GM12878 (cell line): ENCODE data around the gene FARSB. TPM values are rescaled to one million over a fixed set of nuclear protein-coding genes. Genes with fewer than 3 reads are reported as not detected.

ENCODE experiments used
- ATAC-seq: fragments of 200-7000 bp; cut with Tn5 transposase; 3 replicates; pipeline ENCODE4 v1.9.1; 2020; ENCODE audit warnings: mild to moderate bottlenecking, moderate library complexity
- BruUV-seq: library from RNA; stranded (reverse); fragments of 400-500 nt; replicated peaks from 2 replicates; lab custom pipeline; 2021; lab: Mats Ljungman, UMichigan
- CTCF ChIA-PET: fragments of 300-600 bp; sonication (Branson Sonifier 250); formaldehyde crosslinking; extraction: SDS; loops from one replicate; lab custom pipeline; 2021; ENCODE audit warnings: inconsistent platforms; lab: Yijun Ruan, JAX
- POLR2A ChIA-PET: fragments of 350-600 bp; formaldehyde crosslinking; extraction: SDS; loops from one replicate; lab custom pipeline; 2021; ENCODE audit warnings: inconsistent platforms; lab: Charles Lee
- RAD21 ChIA-PET: fragments of 300-600 bp; sonication (Branson Sonifier 250); formaldehyde crosslinking; loops from one replicate; lab custom pipeline; 2023; ENCODE audit warnings: antibody characterized with exemption; ENCODE audit not compliant: unreplicated experiment; lab: Charles Lee
- SMC1A ChIA-PET: fragments of 300-600 bp; sonication (Branson Sonifier 250); formaldehyde crosslinking; loops from one replicate; lab custom pipeline; 2023; ENCODE audit not compliant: unreplicated experiment, uncharacterized antibody; lab: Charles Lee
- DNase-seq: peaks from one replicate; pipeline ENCODE4 v3.0.0-alpha.2; 2011; ENCODE audit warnings: low read depth, low spot score
- FAIRE-seq: peaks from 3 replicates; lab custom pipeline; 2011; peaks lifted over from hg19 to GRCh38; lab: Jason Lieb, UNC
- H2AFZ ChIP-seq: 2 replicates; pipeline ENCODE4 v1.6.0; 2011; ENCODE audit warnings: low read depth, low read length, control low read depth; ENCODE audit not compliant: control insufficient read depth
- H3K27ac ChIP-seq: 2 replicates; pipeline ENCODE4 v1.5.1; 2011; ENCODE audit warnings: control low read depth; ENCODE audit not compliant: control insufficient read depth, insufficient read depth
- H3K27me3 ChIP-seq, 2 experiments: replicated peaks in 1 of 2; 2 replicates each; pipeline versions ENCODE4 v1.6.0 to v1.6.1; 2011; ENCODE audit warnings: low read length in 1 of 2; ENCODE audit not compliant: control insufficient read depth in 2 of 2, insufficient read depth in 2 of 2
- H3K36me3 ChIP-seq, 2 experiments: 2 replicates each; pipeline ENCODE4 v1.5.1; 2011; ENCODE audit warnings: low read length in 1 of 2; ENCODE audit not compliant: control insufficient read depth in 2 of 2, insufficient read depth in 2 of 2
- H3K4me1 ChIP-seq: 2 replicates; pipeline ENCODE4 v1.6.1; 2011; ENCODE audit warnings: mild to moderate bottlenecking, low read length, moderate library complexity, mixed read lengths; ENCODE audit not compliant: control insufficient read depth, insufficient read depth
- H3K4me2 ChIP-seq: 2 replicates; pipeline ENCODE4 v1.6.0; 2011; ENCODE audit warnings: control low read depth; ENCODE audit not compliant: control insufficient read depth, insufficient read depth
- H3K4me3 ChIP-seq: fragments of 200-600 bp; sonication (generic); 2 replicates; pipeline ENCODE4 v1.5.1; 2016
- H3K79me2 ChIP-seq: 2 replicates; pipeline ENCODE4 v1.6.0; 2011; ENCODE audit warnings: low read length; ENCODE audit not compliant: control insufficient read depth, insufficient read depth
- H3K9ac ChIP-seq: 2 replicates; pipeline ENCODE4 v1.8.0; 2011; ENCODE audit warnings: low read length, control low read depth, mixed read lengths; ENCODE audit not compliant: control insufficient read depth, insufficient read depth
- H3K9me3 ChIP-seq: replicated peaks from 3 replicates; pipeline ENCODE4 v1.5.1; 2011; ENCODE audit warnings: mild to moderate bottlenecking, low read length; ENCODE audit not compliant: control insufficient read depth, insufficient read depth
- H4K20me1 ChIP-seq: 2 replicates; pipeline ENCODE4 v1.6.0; 2011; ENCODE audit not compliant: control insufficient read depth, insufficient read depth
- IKZF1 ChIP-seq: fragments of 450-650 bp; conservative IDR thresholded peaks from 2 replicates; pipeline ENCODE4 v1.6.1; 2017; ENCODE audit warnings: antibody characterized with exemption, mild to moderate bottlenecking
- IKZF2 ChIP-seq, 2 experiments: fragments of 450-650 bp; IDR thresholded peaks; 2 replicates each; pipeline ENCODE4 v1.6.1; 2017; ENCODE audit warnings: mild to moderate bottlenecking in 2 of 2, moderate library complexity in 2 of 2
- MYC ChIP-seq: IDR thresholded peaks from 2 replicates; pipeline ENCODE4 v1.6.1; 2011; ENCODE audit warnings: mild to moderate bottlenecking, low read length, moderate library complexity, inconsistent platforms; ENCODE audit not compliant: insufficient read depth, insufficient replicate concordance, insufficient read length, severe bottlenecking
- NFIC ChIP-seq: IDR thresholded peaks from 2 replicates; pipeline ENCODE4 v1.6.1; 2012; ENCODE audit warnings: low read depth, mild to moderate bottlenecking, inconsistent platforms, low read length, moderate library complexity
- NFXL1 ChIP-seq: fragments of 450-650 bp; IDR thresholded peaks from 2 replicates; pipeline ENCODE4 v1.6.1; 2017; ENCODE audit warnings: antibody characterized with exemption, mild to moderate bottlenecking, borderline replicate concordance
- NFYA ChIP-seq: IDR thresholded peaks from 2 replicates; pipeline ENCODE4 v1.6.1; 2011; ENCODE audit warnings: low read depth, mild to moderate bottlenecking, low read length, improper control_type of control experiment, borderline replicate concordance
- RELA ChIP-seq: fragments of 450-650 bp; IDR thresholded peaks from 2 replicates; pipeline ENCODE4 v1.8.0; 2014; ENCODE audit warnings: borderline replicate concordance; ENCODE audit not compliant: partially characterized antibody
- STAT1 ChIP-seq: fragments of 450-650 bp; conservative IDR thresholded peaks from 2 replicates; pipeline ENCODE4 v1.6.1; 2014; ENCODE audit warnings: antibody characterized with exemption, mild to moderate bottlenecking
- WGBS: methylation state at CpG from one replicate; pipeline ENCODE4 v1.1.6; 2016; ENCODE audit warnings: low lambda C conversion rate; ENCODE audit not compliant: insufficient replicate concordance, insufficient coverage; ENCODE audit errors: missing lambda C conversion rate; 5-methylcytosine and 5-hydroxymethylcytosine counted together
- in situ Hi-C: fragments of 300-500 bp; cut with MboI; formaldehyde crosslinking; loops from 9 replicates; pipeline ENCODE4 v1.14.3; 2018; ENCODE audit warnings: mixed read lengths
- intact Hi-C: fragments of 100-400 bp; cut with micrococcal nuclease; formaldehyde crosslinking; loops from one replicate; pipeline ENCODE4 v1.14.2; 2022; ENCODE audit not compliant: unreplicated experiment
- polyA plus RNA-seq, 11 experiments: library from polyadenylated mRNA; depleted of rRNA in 4 of 11; unstranded in 6 of 11; stranded (reverse) in 5 of 11; fragments of >200 nt; fragmentation: Nextera tagmentation in 4 of 11; fragmentation: Illumina TruSeq in 1 of 11; extraction: Ambion mirVana in 4 of 11; extraction: Trizol in 1 of 11; gene quantifications; 1 replicate in 1 of 11; 2 replicates in 10 of 11; pipeline versions ENCODE4 v1.2.1 to v1.2.3, GENCODE V29; 2011 to 2016; ENCODE audit warnings: inconsistent platforms in 2 of 11, missing spikeins in 2 of 11, low read depth in 1 of 11
- total RNA-seq, 4 experiments: library from RNA; depleted of rRNA in 3 of 4; stranded (reverse); fragments of >200 nt in 3 of 4; fragmentation: Illumina TruSeq in 1 of 4; extraction: Trizol in 1 of 4; gene quantifications; 2 replicates each; pipeline versions ENCODE4 v1.2.1 to v1.2.3, GENCODE V29; 2013 to 2021
- TF ChIP-seq, protein P1 (sequence below): fragments of 450-650 bp; IDR thresholded peaks from 2 replicates; pipeline ENCODE4 v1.6.1; 2017; ENCODE audit warnings: antibody characterized with exemption, mild to moderate bottlenecking, moderate library complexity

FARSB gene
- total and polyA plus RNA-seq, 10 of the 15 experiments (the other 5 are each of a cell fraction or from before 2014, with no cell fraction given): 32.4 to 127 (median 73.8) TPM

DNA sequence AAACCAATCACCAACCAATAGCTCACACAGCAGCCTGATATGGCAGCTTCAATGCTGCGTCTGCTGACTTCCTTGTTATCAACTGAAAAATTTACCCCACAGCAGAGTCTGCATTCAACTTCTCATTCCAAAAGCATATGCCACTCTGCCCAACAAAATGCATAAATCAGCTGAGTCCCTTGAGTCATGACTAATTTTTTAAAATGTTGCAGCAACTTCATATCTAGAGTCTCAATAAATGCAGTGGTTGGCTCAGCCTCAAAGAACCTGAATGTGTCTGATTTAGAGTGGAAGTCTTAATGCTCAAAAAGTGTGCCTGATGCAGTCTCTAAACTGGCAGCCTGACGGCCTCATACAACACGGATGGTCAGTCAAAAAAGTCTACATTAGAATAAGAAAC is 46.5 kb downstream of the FARSB start (continued):
- TF ChIP-seq IKZF2 (IDR thresholded peaks at IDR 0.05): no peak
- TF ChIP-seq, all 136 proteins: peak for 0

DNA sequence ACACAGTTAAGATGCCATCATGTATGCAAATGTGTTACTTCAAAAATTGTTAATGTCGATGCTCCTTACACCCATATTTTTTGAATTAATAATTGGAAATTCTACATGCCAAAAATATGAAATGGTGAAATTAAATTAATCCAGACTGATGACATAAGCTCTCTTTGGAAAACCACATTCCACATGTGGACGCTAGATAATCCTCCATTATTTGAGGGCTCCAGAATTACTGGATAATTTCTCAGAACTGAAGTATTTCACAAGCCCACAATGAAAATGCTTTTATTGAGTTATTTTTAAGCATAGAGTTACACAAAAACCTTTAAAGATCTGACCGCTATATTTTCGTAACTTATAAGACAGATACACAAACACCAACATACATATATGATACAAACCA is 47.8 kb downstream of the FARSB start:
- RAD21 ChIA-PET: interaction anchor here (1.9 kb wide), 1 partner anchor 290 kb away, joined by 6 read pairs; no protein-coding TSS in a partner anchor
- DNase-seq (no peak), ATAC-seq (no peak), FAIRE-seq (no peak)
- POLR2A ChIA-PET: no interaction called here
- no peak overlapping the region for H3K4me3 ChIP-seq
- H3K9me3 ChIP-seq: no peaks in the 10 kb centered on the region
- no peaks in the 10 kb centered on the region for H4K20me1 ChIP-seq
- TF ChIP-seq RELA (no peak), NFIC (no peak), IKZF1 (no peak), NFYA (no peak), MYC (no peak), NFXL1 (no peak), STAT1 (no peak)
- TF ChIP-seq, protein P1, sequence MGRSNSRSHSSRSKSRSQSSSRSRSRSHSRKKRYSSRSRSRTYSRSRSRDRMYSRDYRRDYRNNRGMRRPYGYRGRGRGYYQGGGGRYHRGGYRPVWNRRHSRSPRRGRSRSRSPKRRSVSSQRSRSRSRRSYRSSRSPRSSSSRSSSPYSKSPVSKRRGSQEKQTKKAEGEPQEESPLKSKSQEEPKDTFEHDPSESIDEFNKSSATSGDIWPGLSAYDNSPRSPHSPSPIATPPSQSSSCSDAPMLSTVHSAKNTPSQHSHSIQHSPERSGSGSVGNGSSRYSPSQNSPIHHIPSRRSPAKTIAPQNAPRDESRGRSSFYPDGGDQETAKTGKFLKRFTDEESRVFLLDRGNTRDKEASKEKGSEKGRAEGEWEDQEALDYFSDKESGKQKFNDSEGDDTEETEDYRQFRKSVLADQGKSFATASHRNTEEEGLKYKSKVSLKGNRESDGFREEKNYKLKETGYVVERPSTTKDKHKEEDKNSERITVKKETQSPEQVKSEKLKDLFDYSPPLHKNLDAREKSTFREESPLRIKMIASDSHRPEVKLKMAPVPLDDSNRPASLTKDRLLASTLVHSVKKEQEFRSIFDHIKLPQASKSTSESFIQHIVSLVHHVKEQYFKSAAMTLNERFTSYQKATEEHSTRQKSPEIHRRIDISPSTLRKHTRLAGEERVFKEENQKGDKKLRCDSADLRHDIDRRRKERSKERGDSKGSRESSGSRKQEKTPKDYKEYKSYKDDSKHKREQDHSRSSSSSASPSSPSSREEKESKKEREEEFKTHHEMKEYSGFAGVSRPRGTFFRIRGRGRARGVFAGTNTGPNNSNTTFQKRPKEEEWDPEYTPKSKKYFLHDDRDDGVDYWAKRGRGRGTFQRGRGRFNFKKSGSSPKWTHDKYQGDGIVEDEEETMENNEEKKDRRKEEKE: no peak
- intact Hi-C loops (no loop called here), in situ Hi-C loops (no loop called here)
- WGBS: 74% methylated on average over 4 of the region's 4 CpGs
- CTCF ChIA-PET: interaction anchor here (2.3 to 5.6 kb wide), 2 partner anchors 12 to 290 kb away, joined by 4 to 36 read pairs; no protein-coding TSS in a partner anchor
- H3K4me2 ChIP-seq: no peak overlapping the region
- no peak overlapping the region for H3K27ac ChIP-seq
- no peak overlapping the region for H2AFZ ChIP-seq
- BruUV-seq: no TSS peak
- H3K79me2 ChIP-seq: no peaks in the 10 kb centered on the region
- H3K27me3 ChIP-seq: no peaks in the 10 kb centered on the region
- H3K9ac ChIP-seq: no peak overlapping the region
- no peaks in the 10 kb centered on the region for H3K4me1 ChIP-seq
- SMC1A ChIA-PET: interaction anchor here (0.6 kb wide), 1 partner anchor 168 kb away, joined by 3 read pairs; no protein-coding TSS in a partner anchor
- peaks cover 1 to 19% of the 10 kb centered on the region in 2 experiments; a peak in 3 of 4 replicates for H3K36me3 ChIP-seq
